H9 (cell line): ENCODE data around the gene CLCN5. TPM values are rescaled to one million over a fixed set of nuclear protein-coding genes. Genes with fewer than 3 reads are reported as not detected.

Experiments
- DNase-seq: peaks from one replicate; pipeline ENCODE4 v3.0.0-alpha.2; 2017
- H2AFZ ChIP-seq: one replicate; pipeline ENCODE4 v1.6.1; 2013; ENCODE audit warnings: mild to moderate bottlenecking, low read length, control low read depth, moderate library complexity
- H2AK5ac ChIP-seq: 2 replicates; pipeline ENCODE4 v1.6.1; 2013; ENCODE audit warnings: low read length, control low read depth, mixed read lengths; ENCODE audit not compliant: insufficient read length
- H2BK120ac ChIP-seq: one replicate; pipeline ENCODE4 v1.6.1; 2013; ENCODE audit warnings: low read depth, mild to moderate bottlenecking, low read length, control low read depth, inconsistent platforms; ENCODE audit not compliant: poor library complexity, severe bottlenecking
- H2BK12ac ChIP-seq: 2 replicates; pipeline ENCODE4 v1.6.1; 2013; ENCODE audit warnings: low read length, control low read depth, mixed read lengths, low read depth; ENCODE audit not compliant: insufficient read length
- H2BK15ac ChIP-seq: 2 replicates; pipeline ENCODE4 v1.6.1; 2013; ENCODE audit warnings: low read depth, low read length, control low read depth
- H2BK20ac ChIP-seq: one replicate; pipeline ENCODE4 v1.6.1; 2013; ENCODE audit warnings: low read depth, mild to moderate bottlenecking, low read length, control low read depth, inconsistent platforms; ENCODE audit not compliant: poor library complexity, severe bottlenecking
- H2BK5ac ChIP-seq: 2 replicates; pipeline ENCODE4 v1.6.1; 2013; ENCODE audit warnings: low read length, control low read depth, mixed read lengths; ENCODE audit not compliant: insufficient read length
- H3K14ac ChIP-seq: 2 replicates; pipeline ENCODE4 v1.6.1; 2013; ENCODE audit warnings: low read length, control low read depth; ENCODE audit not compliant: insufficient read depth
- H3K18ac ChIP-seq: 2 replicates; pipeline ENCODE4 v1.6.1; 2013; ENCODE audit warnings: low read depth, mild to moderate bottlenecking, mixed read lengths, low read length, control low read depth; ENCODE audit not compliant: insufficient read length
- H3K23ac ChIP-seq: 2 replicates; pipeline ENCODE4 v1.6.1; 2013; ENCODE audit warnings: low read length, control low read depth, mixed read lengths, low read depth; ENCODE audit not compliant: insufficient read length
- H3K23me2 ChIP-seq: 2 replicates; pipeline ENCODE4 v1.6.1; 2013; ENCODE audit warnings: low read depth, mild to moderate bottlenecking, mixed read lengths, low read length, control low read depth; ENCODE audit not compliant: insufficient read length, poor library complexity, severe bottlenecking
- H3K27ac ChIP-seq: 2 replicates; pipeline ENCODE4 v1.5.1; 2013; ENCODE audit warnings: low read length, control low read depth, mixed read lengths, low read depth; ENCODE audit not compliant: insufficient read length
- H3K27me3 ChIP-seq: 2 replicates; pipeline ENCODE4 v1.6.1; 2013; ENCODE audit warnings: low read length, control low read depth, inconsistent platforms; ENCODE audit not compliant: insufficient read depth
- H3K4ac ChIP-seq: 2 replicates; pipeline ENCODE4 v1.6.1; 2013; ENCODE audit warnings: low read depth, mild to moderate bottlenecking, control low read depth, inconsistent platforms, low read length, moderate library complexity
- H3K4me1 ChIP-seq: 2 replicates; pipeline ENCODE4 v1.6.1; 2013; ENCODE audit warnings: low read length, control low read depth, inconsistent platforms; ENCODE audit not compliant: insufficient read depth
- H3K4me2 ChIP-seq: 2 replicates; pipeline ENCODE4 v1.6.1; 2013; ENCODE audit warnings: low read length, control low read depth, mixed read lengths; ENCODE audit not compliant: insufficient read length, insufficient read depth
- H3K56ac ChIP-seq: 2 replicates; pipeline ENCODE4 v1.6.1; 2013; ENCODE audit warnings: low read depth, mild to moderate bottlenecking, mixed read lengths, low read length, control low read depth; ENCODE audit not compliant: insufficient read length
- H3K79me1 ChIP-seq: 2 replicates; pipeline ENCODE4 v1.6.1; 2013; ENCODE audit warnings: low read depth, mild to moderate bottlenecking, moderate library complexity, low read length, control low read depth, inconsistent platforms; ENCODE audit not compliant: insufficient read depth, poor library complexity, severe bottlenecking
- H3K79me2 ChIP-seq: 2 replicates; pipeline ENCODE4 v1.6.1; 2013; ENCODE audit warnings: low read length, control low read depth, inconsistent platforms; ENCODE audit not compliant: insufficient read depth
- H3K9ac ChIP-seq: 2 replicates; pipeline ENCODE4 v1.6.1; 2013; ENCODE audit warnings: low read length, control low read depth, mixed read lengths; ENCODE audit not compliant: insufficient read length; ENCODE audit errors: extremely low read depth
- H3K9me3 ChIP-seq: one replicate; pipeline ENCODE4 v1.6.1; 2013; ENCODE audit warnings: low read depth, low read length, inconsistent platforms; ENCODE audit not compliant: control insufficient read depth
- H3T11ph ChIP-seq: one replicate; pipeline ENCODE4 v1.6.1; 2013; ENCODE audit warnings: mild to moderate bottlenecking, low read length, control low read depth, inconsistent platforms
- H4K20me1 ChIP-seq: one replicate; pipeline ENCODE4 v1.6.1; 2013; ENCODE audit not compliant: control insufficient read depth, insufficient read length, insufficient read depth
- H4K5ac ChIP-seq: 2 replicates; pipeline ENCODE4 v1.6.1; 2013; ENCODE audit warnings: low read depth, mild to moderate bottlenecking, mixed read lengths, low read length, control low read depth; ENCODE audit not compliant: insufficient read length
- H4K8ac ChIP-seq: replicated peaks from 2 replicates; pipeline ENCODE4 v1.6.1; 2013; ENCODE audit warnings: low read length, control low read depth, mixed read lengths, low read depth; ENCODE audit not compliant: insufficient read length
- H4K91ac ChIP-seq: 2 replicates; pipeline ENCODE4 v1.6.1; 2013; ENCODE audit warnings: low read depth, mild to moderate bottlenecking, moderate library complexity, mixed read lengths, low read length, control low read depth; ENCODE audit not compliant: insufficient read length
- H3K27ac Mint-ChIP-seq, 3 experiments: 2 replicates in 2 of 3; 3 replicates in 1 of 3; pipeline ENCODE4 v1.8.0; 2020 to 2021; ENCODE audit warnings: mixed read lengths in 3 of 3, mild to moderate bottlenecking in 1 of 3, moderate library complexity in 1 of 3
- H3K27me3 Mint-ChIP-seq: 2 replicates; pipeline ENCODE4 v1.8.0; 2021; ENCODE audit warnings: low read depth, mild to moderate bottlenecking, moderate library complexity, mixed read lengths
- H3K36me3 Mint-ChIP-seq, 3 experiments: 2 replicates in 2 of 3; 3 replicates in 1 of 3; pipeline ENCODE4 v1.8.0; 2020 to 2021; ENCODE audit warnings: low read depth in 3 of 3, mixed read lengths in 3 of 3; ENCODE audit not compliant: insufficient read depth in 1 of 3
- H3K4me1 Mint-ChIP-seq, 2 experiments: 2 replicates each; pipeline ENCODE4 v1.8.0; 2020; ENCODE audit warnings: mixed read lengths in 2 of 2
- H3K4me3 Mint-ChIP-seq, 2 experiments: 2 replicates in 1 of 2; 3 replicates in 1 of 2; pipeline ENCODE4 v1.8.0; 2020 to 2021; ENCODE audit warnings: mild to moderate bottlenecking in 2 of 2, mixed read lengths in 2 of 2, moderate library complexity in 1 of 2
- H3K9me3 Mint-ChIP-seq, 2 experiments: 2 replicates in 1 of 2; 3 replicates in 1 of 2; pipeline ENCODE4 v1.8.0; 2020; ENCODE audit warnings: mild to moderate bottlenecking in 2 of 2, mixed read lengths in 2 of 2, moderate library complexity in 1 of 2
- CTCF ChIP-seq: fragments of 200-600 bp; sonication (generic); conservative IDR thresholded peaks from 3 replicates; pipeline ENCODE4 v1.8.0; 2021; ENCODE audit warnings: antibody characterized with exemption, mild to moderate bottlenecking
- WGBS: extraction: QIAGEN DNeasy Blood & Tissue Kit; methylation state at CpG from one replicate; pipeline ENCODE4 v1.1.7; 2013; ENCODE audit warnings: missing lambda C conversion rate, low lambda C conversion rate, mixed read lengths; ENCODE audit not compliant: insufficient read length; ENCODE audit errors: extremely low coverage; 5-methylcytosine and 5-hydroxymethylcytosine counted together
- total RNA-seq: library from RNA; stranded (reverse); gene quantifications from 2 replicates; pipeline ENCODE4 v1.2.1, GENCODE V29; 2021

The CLCN5 gene
- total RNA-seq, 1 experiment from 2014 or later: 5.9 TPM

- H3K27me3 ChIP-seq: no peaks in the 10 kb centered on the region
- no peak overlapping the region for H4K5ac ChIP-seq
- H3K23me2 ChIP-seq: no peaks in the 10 kb centered on the region
- no peak overlapping the region for H2BK120ac ChIP-seq
- H3K79me1 ChIP-seq: no peaks in the 10 kb centered on the region
- no peak overlapping the region for H2BK20ac ChIP-seq
- Mint-ChIP-seq H3K4me1 (peaks cover 0 to 3% of the 10 kb centered on the region in 2 experiments; a peak in 1 of 4 replicates), H3K27me3 (no peaks in the 10 kb centered on the region), H3K27ac (no peak overlapping the region), H3K4me3 (no peak overlapping the region), H3K36me3 (no peaks in the 10 kb centered on the region; a peak in 2 of 7 replicates), H3K9me3 (peaks cover 21 to 32% of the 10 kb centered on the region in 2 experiments)
- no peak overlapping the region for H3K27ac ChIP-seq
- H3K9me3 ChIP-seq: peaks cover 25% of the 10 kb centered on the region
- no peak overlapping the region for H2AFZ ChIP-seq
- no peak overlapping the region for H3K23ac ChIP-seq
- WGBS: no CpG with 5 or more reads among the region's 2 CpGs
- DNase-seq: no peak
- no peak overlapping the region for H3K56ac ChIP-seq
- H3K14ac ChIP-seq: no peak overlapping the region
- H4K8ac ChIP-seq: no peak overlapping the region
- no peak overlapping the region for H3K4ac ChIP-seq
- H2BK5ac ChIP-seq: no peak overlapping the region
- H4K91ac ChIP-seq: no peak overlapping the region
- H3K4me2 ChIP-seq: no peak overlapping the region
- H3K9ac ChIP-seq: no peak overlapping the region
- no peaks in the 10 kb centered on the region for H3K79me2 ChIP-seq
- no peak overlapping the region for H2BK15ac ChIP-seq
- no peak for TF ChIP-seq CTCF
- no peaks in the 10 kb centered on the region for H4K20me1 ChIP-seq
- no peak overlapping the region for H2AK5ac ChIP-seq
- no peak overlapping the region for H3T11ph ChIP-seq
- no peak overlapping the region for H2BK12ac ChIP-seq
- no peaks in the 10 kb centered on the region for H3K4me1 ChIP-seq
- no peak overlapping the region for H3K18ac ChIP-seq
These were observed 37.2 kb downstream of the CLCN5 start for GRCh38 chrX:49959602-49960001.
